ENCODE measurements around the gene TLE4.

TLE4 gene

DNA sequence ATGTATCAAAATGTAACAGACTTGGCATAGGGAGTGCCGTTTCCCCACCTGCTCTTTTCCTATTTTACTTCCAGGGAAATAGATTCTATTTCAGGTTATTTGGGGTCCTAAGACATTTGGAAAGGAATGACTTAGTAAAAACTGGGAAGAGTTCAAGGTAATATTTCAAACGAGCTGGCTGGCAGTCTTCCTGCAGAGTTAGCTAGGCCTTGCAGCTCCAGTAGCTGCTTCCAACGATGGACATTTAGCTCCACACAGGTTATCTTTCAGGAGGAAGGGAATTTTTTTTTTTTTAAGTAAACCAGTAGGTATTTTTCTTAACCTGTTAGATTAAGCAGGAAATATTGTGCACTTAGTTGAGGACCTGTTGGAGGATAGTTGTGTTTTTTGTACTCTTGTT, 45.2 kb downstream of the TLE4 start:
- CTCF ChIA-PET = interaction anchor here (0.6 to 1.7 kb wide), 4 partner anchors 14 to 53 kb away, joined by 3 to 7 read pairs (median 3); no protein-coding TSS in a partner anchor
- POLR2A ChIA-PET = no interaction called here

DNA sequence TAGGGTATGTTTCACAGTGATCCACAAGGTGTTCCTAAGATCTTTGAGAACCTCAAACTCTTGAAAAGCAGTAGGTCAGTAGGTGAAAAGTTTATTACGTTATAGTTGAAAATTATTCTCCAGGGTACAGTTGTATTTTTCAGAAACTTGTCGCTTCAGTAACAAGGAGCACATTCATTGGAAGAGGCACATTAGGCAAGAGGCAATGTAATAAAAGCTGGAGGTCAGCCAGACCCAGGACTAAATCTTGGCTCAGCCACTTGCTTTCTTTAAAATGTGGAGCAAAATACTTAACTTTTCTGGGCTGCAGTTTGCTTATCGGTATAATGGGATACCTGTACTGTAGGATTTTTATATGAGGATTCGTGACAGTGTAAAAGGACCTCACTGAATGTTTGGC, 45.6 kb downstream of the TLE4 start:
- H3K27me3 ChIP-seq (replicated peaks in 2 of 5; ENCODE audit: control insufficient read depth in 4 of 5, insufficient read depth in 5 of 5, low read length in 4 of 5) = no peaks in the 10 kb centered on the region
- DNase-seq = no peak
- ChIA-PET CTCF (interaction anchor here (1.0 to 1.7 kb wide), 2 partner anchors 23 to 30 kb away, joined by 3 to 7 read pairs; no protein-coding TSS in a partner anchor), POLR2A (no interaction called here)
- H3K27ac ChIP-seq (ENCODE audit: insufficient read depth in 1 of 2, low read depth in 1 of 2, low read length in 2 of 2, poor library complexity in 1 of 2, severe bottlenecking in 2 of 2) = no peak overlapping the region
- WGBS (ENCODE audit: insufficient coverage) = 98% methylated on average over 4 of the region's 4 CpGs
- H3K9me3 ChIP-seq (ENCODE audit: control extremely low read depth in 1 of 5, control insufficient read depth in 4 of 5, insufficient read depth in 2 of 5, low read depth in 1 of 5, low read length in 4 of 5) = no peaks in the 10 kb centered on the region
- no peak overlapping the region for H3K4me3 ChIP-seq (ENCODE audit: control insufficient read depth in 1 of 7, extremely low read depth in 1 of 7, insufficient read depth in 4 of 7, low read depth in 2 of 7, low read length in 6 of 7)
- peaks cover 0 to 5% (median 2%) of the 10 kb centered on the region in 4 experiments for H3K36me3 ChIP-seq (ENCODE audit: control insufficient read depth in 4 of 4, insufficient read depth in 4 of 4, low read length in 3 of 4)
- H3K4me1 ChIP-seq (ENCODE audit: control extremely low read depth in 1 of 4, control insufficient read depth in 4 of 4, insufficient read depth in 4 of 4, low read length in 3 of 4) = peaks cover 2 to 23% (median 9%) of the 10 kb centered on the region in 4 experiments

More for the DNA sequence above, 45.2 kb downstream of the TLE4 start:
- peaks cover 3 to 27% (median 13%) of the 10 kb centered on the region in 4 experiments for H3K4me1 ChIP-seq (ENCODE audit: control extremely low read depth in 1 of 4, control insufficient read depth in 4 of 4, insufficient read depth in 4 of 4, low read length in 3 of 4)
- no peaks in the 10 kb centered on the region for H3K9me3 ChIP-seq (ENCODE audit: control extremely low read depth in 1 of 5, control insufficient read depth in 4 of 5, insufficient read depth in 2 of 5, low read depth in 1 of 5, low read length in 4 of 5)
- no peaks in the 10 kb centered on the region for H3K27me3 ChIP-seq (replicated peaks in 2 of 5; ENCODE audit: control insufficient read depth in 4 of 5, insufficient read depth in 5 of 5, low read length in 4 of 5)
- H3K36me3 ChIP-seq (ENCODE audit: control insufficient read depth in 4 of 4, insufficient read depth in 4 of 4, low read length in 3 of 4) = peaks cover 0 to 5% (median 2%) of the 10 kb centered on the region in 4 experiments
- H3K27ac ChIP-seq (ENCODE audit: insufficient read depth in 1 of 2, low read depth in 1 of 2, low read length in 2 of 2, poor library complexity in 1 of 2, severe bottlenecking in 2 of 2) = no peak overlapping the region
- no peak for DNase-seq
- no peak overlapping the region for H3K4me3 ChIP-seq (ENCODE audit: control insufficient read depth in 1 of 7, extremely low read depth in 1 of 7, insufficient read depth in 4 of 7, low read depth in 2 of 7, low read length in 6 of 7)
- WGBS (ENCODE audit: insufficient coverage) = 100% methylated on average over 1 of the region's 3 CpGs

GRCh38 chr9:79619930-79620329, 48.2 kb downstream of the TLE4 start:
- ChIA-PET CTCF (interaction anchor here (0.8 to 1.5 kb wide), 5 partner anchors 18 to 54 kb away, joined by 3 to 4 read pairs (median 4); partner anchors contain the start of gene TLE4), POLR2A (no interaction called here)
- Histone ChIP-seq H3K4me3 (ENCODE audit: control insufficient read depth in 1 of 7, extremely low read depth in 1 of 7, insufficient read depth in 4 of 7, low read depth in 2 of 7, low read length in 6 of 7) (no peak overlapping the region), H3K9me3 (ENCODE audit: control extremely low read depth in 1 of 5, control insufficient read depth in 4 of 5, insufficient read depth in 2 of 5, low read depth in 1 of 5, low read length in 4 of 5) (no peaks in the 10 kb centered on the region), H3K27me3 (replicated peaks in 2 of 5; ENCODE audit: control insufficient read depth in 4 of 5, insufficient read depth in 5 of 5, low read length in 4 of 5) (no peaks in the 10 kb centered on the region), H3K36me3 (ENCODE audit: control insufficient read depth in 4 of 4, insufficient read depth in 4 of 4, low read length in 3 of 4) (peaks cover 0 to 4% (median 1%) of the 10 kb centered on the region in 4 experiments), H3K27ac (ENCODE audit: insufficient read depth in 1 of 2, low read depth in 1 of 2, low read length in 2 of 2, poor library complexity in 1 of 2, severe bottlenecking in 2 of 2) (no peak overlapping the region), H3K4me1 (ENCODE audit: control extremely low read depth in 1 of 4, control insufficient read depth in 4 of 4, insufficient read depth in 4 of 4, low read length in 3 of 4) (peaks cover under 1 to 17% (median 11%) of the 10 kb centered on the region in 4 experiments)
- no peak for DNase-seq

GRCh38 chr9:79621916-79622575, 50.3 kb downstream of the TLE4 start:
- Histone ChIP-seq H3K4me3 (ENCODE audit: control insufficient read depth in 1 of 7, extremely low read depth in 1 of 7, insufficient read depth in 4 of 7, low read depth in 2 of 7, low read length in 6 of 7) (no peak overlapping the region), H3K4me1 (ENCODE audit: control extremely low read depth in 1 of 4, control insufficient read depth in 4 of 4, insufficient read depth in 4 of 4, low read length in 3 of 4) (peaks cover 0 to 17% (median 11%) of the 10 kb centered on the region in 4 experiments), H3K27ac (ENCODE audit: insufficient read depth in 1 of 2, low read depth in 1 of 2, low read length in 2 of 2, poor library complexity in 1 of 2, severe bottlenecking in 2 of 2) (no peak overlapping the region), H3K27me3 (replicated peaks in 2 of 5; ENCODE audit: control insufficient read depth in 4 of 5, insufficient read depth in 5 of 5, low read length in 4 of 5) (no peaks in the 10 kb centered on the region), H3K9me3 (ENCODE audit: control extremely low read depth in 1 of 5, control insufficient read depth in 4 of 5, insufficient read depth in 2 of 5, low read depth in 1 of 5, low read length in 4 of 5) (no peaks in the 10 kb centered on the region), H3K36me3 (ENCODE audit: control insufficient read depth in 4 of 4, insufficient read depth in 4 of 4, low read length in 3 of 4) (peaks cover 0 to 3% (median 1%) of the 10 kb centered on the region in 4 experiments)
- POLR2A ChIA-PET = no interaction called here
- CTCF ChIA-PET = no interaction called here
- DNase-seq = no peak

DNA sequence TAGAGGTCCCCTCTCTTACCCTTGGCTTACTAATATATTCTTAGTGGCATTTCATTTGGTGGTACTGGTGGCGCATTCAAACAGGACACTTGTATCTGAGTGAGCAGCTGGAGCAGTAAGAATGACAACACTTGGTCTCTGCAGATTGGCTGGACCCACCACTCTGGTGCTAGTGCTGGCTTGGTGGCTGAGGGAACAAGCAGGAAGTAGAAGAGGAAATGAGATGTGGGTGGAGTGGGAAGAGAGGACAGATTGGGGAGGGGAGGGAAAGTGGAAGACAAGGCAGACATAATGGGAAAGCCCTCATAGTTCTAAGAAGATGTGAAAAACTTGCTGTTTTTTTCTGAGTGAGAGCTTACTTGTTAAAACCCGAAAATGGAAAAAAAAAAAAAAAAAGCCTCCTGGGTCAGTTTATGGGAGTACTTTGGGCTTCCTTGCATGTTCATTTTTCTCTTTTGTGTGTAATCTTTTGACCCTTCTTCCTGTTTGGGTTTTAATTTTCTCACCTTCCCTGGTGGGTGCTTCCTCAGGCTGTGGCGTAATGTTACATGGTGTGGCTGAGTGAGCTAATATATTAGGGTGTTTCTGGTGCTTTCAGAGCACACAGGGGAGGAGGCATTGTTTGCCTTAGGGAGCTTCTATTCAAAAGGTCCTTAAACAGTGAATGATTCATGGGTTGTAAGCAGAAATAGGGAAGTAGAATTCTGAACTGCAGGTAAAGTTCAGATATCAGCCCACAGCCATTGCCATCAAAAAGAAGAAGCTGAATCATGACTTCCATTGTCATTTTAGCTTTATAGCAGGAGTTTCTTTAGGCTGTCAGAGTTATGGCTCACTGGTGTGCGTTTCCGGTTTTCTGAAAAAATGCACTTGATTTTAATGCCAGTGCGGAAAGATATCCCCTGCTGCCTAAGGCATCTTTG, 52.3 kb downstream of the TLE4 start:
- POLR2A ChIA-PET = interaction anchor here (0.6 to 1.4 kb wide), 7 partner anchors 9 to 52 kb away, joined by 3 to 9 read pairs (median 3); partner anchors contain the start of gene TLE4
- WGBS (ENCODE audit: insufficient coverage) = 0% methylated on average over 4 of the region's 6 CpGs
- Histone ChIP-seq H3K27ac (ENCODE audit: insufficient read depth in 1 of 2, low read depth in 1 of 2, low read length in 2 of 2, poor library complexity in 1 of 2, severe bottlenecking in 2 of 2) (peak overlapping the region in 1 of 2 experiments; percentile 73), H3K36me3 (ENCODE audit: control insufficient read depth in 4 of 4, insufficient read depth in 4 of 4, low read length in 3 of 4) (peaks cover 0 to 2% (median 0%) of the 10 kb centered on the region in 4 experiments), H3K27me3 (replicated peaks in 2 of 5; ENCODE audit: control insufficient read depth in 4 of 5, insufficient read depth in 5 of 5, low read length in 4 of 5) (no peaks in the 10 kb centered on the region), H3K9me3 (ENCODE audit: control extremely low read depth in 1 of 5, control insufficient read depth in 4 of 5, insufficient read depth in 2 of 5, low read depth in 1 of 5, low read length in 4 of 5) (no peaks in the 10 kb centered on the region), H3K4me3 (ENCODE audit: control insufficient read depth in 1 of 7, extremely low read depth in 1 of 7, insufficient read depth in 4 of 7, low read depth in 2 of 7, low read length in 6 of 7) (peak overlapping the region in 5 of 7 experiments; percentile 7 to 54 (median 49)), H3K4me1 (ENCODE audit: control extremely low read depth in 1 of 4, control insufficient read depth in 4 of 4, insufficient read depth in 4 of 4, low read length in 3 of 4) (peaks cover 0 to 17% (median 11%) of the 10 kb centered on the region in 4 experiments)
- CTCF ChIA-PET = interaction anchor here (0.6 to 2.3 kb wide), 9 partner anchors 9 to 77 kb away, joined by 3 to 8 read pairs (median 3); partner anchors contain the start of gene TLE4
- DNase-seq = peak; percentile 78 to 96 (median 93)

DNA sequence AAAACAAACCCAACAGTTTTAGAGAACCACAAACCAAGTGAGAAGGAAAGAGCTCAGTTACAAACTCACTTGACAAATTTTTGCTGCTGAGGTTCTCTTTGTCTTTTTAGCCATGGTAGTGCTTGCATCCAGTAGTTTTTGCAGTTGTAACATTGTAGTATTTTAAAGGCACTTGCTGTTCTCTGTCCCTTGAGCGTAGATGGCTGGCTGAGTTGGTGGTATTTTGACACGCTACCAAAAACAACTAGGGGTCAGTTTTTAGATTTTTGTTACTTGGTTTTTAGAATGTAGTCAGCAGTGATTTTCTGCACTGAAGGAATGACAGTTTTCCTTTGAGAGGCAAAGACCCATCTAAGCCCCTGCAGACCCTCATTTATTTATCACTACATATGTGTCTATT, 58.0 kb downstream of the TLE4 start:
- DNase-seq = no peak
- WGBS (ENCODE audit: insufficient coverage) = 80% methylated on average over 1 of the region's 2 CpGs
- H3K9me3 ChIP-seq (ENCODE audit: control extremely low read depth in 1 of 5, control insufficient read depth in 4 of 5, insufficient read depth in 2 of 5, low read depth in 1 of 5, low read length in 4 of 5) = no peaks in the 10 kb centered on the region
- peaks cover under 1 to 5% (median 4%) of the 10 kb centered on the region in 4 experiments for H3K4me1 ChIP-seq (ENCODE audit: control extremely low read depth in 1 of 4, control insufficient read depth in 4 of 4, insufficient read depth in 4 of 4, low read length in 3 of 4)
- CTCF ChIA-PET = no interaction called here
- no peak overlapping the region for H3K27ac ChIP-seq (ENCODE audit: insufficient read depth in 1 of 2, low read depth in 1 of 2, low read length in 2 of 2, poor library complexity in 1 of 2, severe bottlenecking in 2 of 2)
- POLR2A ChIA-PET = no interaction called here
- H3K4me3 ChIP-seq (ENCODE audit: control insufficient read depth in 1 of 7, extremely low read depth in 1 of 7, insufficient read depth in 4 of 7, low read depth in 2 of 7, low read length in 6 of 7) = no peak overlapping the region
- no peaks in the 10 kb centered on the region for H3K27me3 ChIP-seq (replicated peaks in 2 of 5; ENCODE audit: control insufficient read depth in 4 of 5, insufficient read depth in 5 of 5, low read length in 4 of 5)
- H3K36me3 ChIP-seq (ENCODE audit: control insufficient read depth in 4 of 4, insufficient read depth in 4 of 4, low read length in 3 of 4) = peaks cover 0 to 2% (median under 1%) of the 10 kb centered on the region in 4 experiments
